Gastrocnemius medialis (tissue), 4 donors: ENCODE results near the gene IQCC. TPM values are rescaled to one million over a fixed set of nuclear protein-coding genes. Genes with fewer than 3 reads are reported as not detected.
A peak's percentile ranks its signal among the peaks of the same experiment; 100 is the strongest.

ENCODE experiments used
- ATAC-seq, 2 donors: fragments of 150-250 bp; one replicate each; pipeline ENCODE4 v1.9.1; 2016
- DNase-seq, 2 donors: peaks; one replicate each; pipeline ENCODE4 v3.0.0-alpha.2; 2019
- H3K27ac ChIP-seq, 4 donors: fragments of 200-600 bp; sonication (generic); 1 replicate in 1 of 4; 2 replicates in 3 of 4; pipeline ENCODE4 v1.5.1; 2016 to 2018; ENCODE audit warnings: mild to moderate bottlenecking in 2 of 4, moderate library complexity in 1 of 4
- H3K27me3 ChIP-seq, 3 donors: fragments of 200-600 bp; sonication (generic) in 2 of 3; 1 replicate in 1 of 3; 2 replicates in 2 of 3; pipeline versions ENCODE4 v1.5.1 to v1.6.0; 2016 to 2019; ENCODE audit warnings: mild to moderate bottlenecking in 1 of 3, moderate library complexity in 1 of 3
- H3K36me3 ChIP-seq, 2 donors: fragments of 200-600 bp; sonication (generic) in 1 of 2; one replicate each; pipeline ENCODE4 v1.5.1; 2017 to 2018
- H3K4me1 ChIP-seq, 2 donors: fragments of 200-600 bp; sonication (generic) in 1 of 2; one replicate each; pipeline ENCODE4 v1.5.1; 2016 to 2017; ENCODE audit warnings: mild to moderate bottlenecking in 2 of 2
- H3K4me3 ChIP-seq, 4 donors: fragments of 200-600 bp; sonication (generic) in 3 of 4; 1 replicate in 1 of 4; 2 replicates in 3 of 4; pipeline ENCODE4 v1.5.1; 2016 to 2019; ENCODE audit warnings: mild to moderate bottlenecking in 2 of 4
- H3K9me3 ChIP-seq, 3 donors: fragments of 200-600 bp; sonication (generic) in 2 of 3; 1 replicate in 1 of 3; 2 replicates in 2 of 3; pipeline ENCODE4 v1.5.1; 2016 to 2019
- POLR2A ChIP-seq, 2 donors: fragments of 450-650 bp; IDR thresholded peaks; one replicate each; pipeline ENCODE4 v1.6.1; 2017; ENCODE audit warnings: antibody characterized with exemption in 2 of 2, mild to moderate bottlenecking in 2 of 2, moderate library complexity in 2 of 2
- in situ Hi-C, 4 donors: fragments of 200-750 bp; cut with MboI; loops; one replicate each; pipeline versions ENCODE4 v1.15.0 to v1.8.0; 2017; ENCODE audit warnings: low sequenced_read_pairs in 4 of 4
- intact Hi-C: fragments of 100-400 bp; cut with DNase I; formaldehyde crosslinking; loops from one replicate; pipeline ENCODE4 v1.15.1; 2023; ENCODE audit warnings: low total_unique reads
- total RNA-seq, 4 donors: library from RNA; depleted of rRNA; stranded (reverse); fragments of >200 nt; gene quantifications; one replicate each; pipeline versions ENCODE4 v1.1.0 to v1.2.3, GENCODE V29; 2016
- TF ChIP-seq, protein P1 (sequence below), 5 experiments: fragments of 450-650 bp in 3 of 5; fragments of 200-600 bp in 2 of 5; sonication (generic) in 2 of 5; IDR thresholded peaks in 4 of 5; conservative IDR thresholded peaks in 1 of 5; 1 replicate in 4 of 5; 2 replicates in 1 of 5; pipeline ENCODE4 v1.5.1; 2016 to 2019; ENCODE audit warnings: antibody characterized with exemption in 5 of 5, mild to moderate bottlenecking in 3 of 5, moderate library complexity in 3 of 5

IQCC gene
- total RNA-seq, 4 donors from 2014 or later, result 0.49 to 0.93 (median 0.83) TPM

DNA sequence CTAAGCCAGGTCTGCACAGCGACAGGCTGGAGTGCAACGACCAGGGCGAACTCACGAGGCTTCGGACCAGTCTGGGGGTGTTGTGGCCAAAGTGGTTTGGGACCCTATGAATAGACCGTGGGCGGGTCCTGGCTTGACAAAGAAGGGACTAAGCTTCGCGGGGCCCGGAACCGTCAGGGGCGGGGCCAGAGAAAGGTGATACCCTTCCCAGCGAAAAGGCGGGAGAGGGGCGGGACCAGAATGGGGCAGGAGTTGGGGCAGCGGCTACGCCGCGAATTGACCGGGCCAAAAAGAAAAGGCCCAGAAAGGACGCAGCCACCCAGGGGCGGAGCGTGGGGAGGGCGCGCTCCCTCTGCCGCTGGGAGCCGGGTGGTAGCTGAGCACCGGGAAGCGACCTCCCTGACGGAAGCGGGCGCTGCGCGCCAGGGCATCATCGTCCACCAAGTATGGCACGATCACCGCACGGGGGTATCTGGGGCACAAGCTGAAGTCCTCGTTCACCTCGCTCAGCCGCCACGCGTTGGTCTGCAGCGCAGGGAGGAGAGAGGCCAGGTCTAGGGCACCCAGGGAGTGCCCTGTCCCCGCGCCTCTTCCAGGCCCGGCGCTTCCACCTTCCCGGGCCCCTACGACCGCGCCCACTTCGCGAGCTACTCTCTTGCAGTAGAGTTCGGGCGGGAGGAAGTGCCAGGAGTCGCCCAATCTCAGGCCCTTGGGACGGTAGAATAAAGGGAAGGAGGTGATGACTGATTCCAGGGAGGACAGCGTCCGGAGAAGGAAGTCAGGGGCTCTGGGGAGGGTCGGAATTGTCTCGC lies 34.9 kb downstream of the IQCC start:
- TF ChIP-seq, protein P1, sequence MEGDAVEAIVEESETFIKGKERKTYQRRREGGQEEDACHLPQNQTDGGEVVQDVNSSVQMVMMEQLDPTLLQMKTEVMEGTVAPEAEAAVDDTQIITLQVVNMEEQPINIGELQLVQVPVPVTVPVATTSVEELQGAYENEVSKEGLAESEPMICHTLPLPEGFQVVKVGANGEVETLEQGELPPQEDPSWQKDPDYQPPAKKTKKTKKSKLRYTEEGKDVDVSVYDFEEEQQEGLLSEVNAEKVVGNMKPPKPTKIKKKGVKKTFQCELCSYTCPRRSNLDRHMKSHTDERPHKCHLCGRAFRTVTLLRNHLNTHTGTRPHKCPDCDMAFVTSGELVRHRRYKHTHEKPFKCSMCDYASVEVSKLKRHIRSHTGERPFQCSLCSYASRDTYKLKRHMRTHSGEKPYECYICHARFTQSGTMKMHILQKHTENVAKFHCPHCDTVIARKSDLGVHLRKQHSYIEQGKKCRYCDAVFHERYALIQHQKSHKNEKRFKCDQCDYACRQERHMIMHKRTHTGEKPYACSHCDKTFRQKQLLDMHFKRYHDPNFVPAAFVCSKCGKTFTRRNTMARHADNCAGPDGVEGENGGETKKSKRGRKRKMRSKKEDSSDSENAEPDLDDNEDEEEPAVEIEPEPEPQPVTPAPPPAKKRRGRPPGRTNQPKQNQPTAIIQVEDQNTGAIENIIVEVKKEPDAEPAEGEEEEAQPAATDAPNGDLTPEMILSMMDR (IDR thresholded peaks at IDR 0.05 in 4 of 5, conservative IDR thresholded peaks at IDR 0.05 in 1 of 5), result peak in 2 of 5 experiments; percentile 24 to 35
- peak; percentile 48 to 54 for TF ChIP-seq POLR2A (IDR thresholded peaks at IDR 0.05)
- Histone ChIP-seq H3K4me1 (peaks cover 10 to 13% of the 10 kb centered on the region in 2 donors), H3K36me3 (no peaks in the 10 kb centered on the region), H3K9me3 (no peaks in the 10 kb centered on the region), H3K27me3 (no peaks in the 10 kb centered on the region), H3K27ac (peak overlapping the region; percentile 59 to 74 (median 71)), H3K4me3 (peak overlapping the region; percentile 62 to 74 (median 64))
- peak in 1 of 2 donors; percentile 39 for DNase-seq
- in situ Hi-C loops (no loop called here), intact Hi-C loops (loop anchor here (2.0 to 5.0 kb wide), 4 partner anchors 18 to 168 kb away; partner anchors contain the start of genes EIF3I, HDAC1, KPNA6 and TMEM234)
- ATAC-seq, result peak; percentile 36 to 45

DNA sequence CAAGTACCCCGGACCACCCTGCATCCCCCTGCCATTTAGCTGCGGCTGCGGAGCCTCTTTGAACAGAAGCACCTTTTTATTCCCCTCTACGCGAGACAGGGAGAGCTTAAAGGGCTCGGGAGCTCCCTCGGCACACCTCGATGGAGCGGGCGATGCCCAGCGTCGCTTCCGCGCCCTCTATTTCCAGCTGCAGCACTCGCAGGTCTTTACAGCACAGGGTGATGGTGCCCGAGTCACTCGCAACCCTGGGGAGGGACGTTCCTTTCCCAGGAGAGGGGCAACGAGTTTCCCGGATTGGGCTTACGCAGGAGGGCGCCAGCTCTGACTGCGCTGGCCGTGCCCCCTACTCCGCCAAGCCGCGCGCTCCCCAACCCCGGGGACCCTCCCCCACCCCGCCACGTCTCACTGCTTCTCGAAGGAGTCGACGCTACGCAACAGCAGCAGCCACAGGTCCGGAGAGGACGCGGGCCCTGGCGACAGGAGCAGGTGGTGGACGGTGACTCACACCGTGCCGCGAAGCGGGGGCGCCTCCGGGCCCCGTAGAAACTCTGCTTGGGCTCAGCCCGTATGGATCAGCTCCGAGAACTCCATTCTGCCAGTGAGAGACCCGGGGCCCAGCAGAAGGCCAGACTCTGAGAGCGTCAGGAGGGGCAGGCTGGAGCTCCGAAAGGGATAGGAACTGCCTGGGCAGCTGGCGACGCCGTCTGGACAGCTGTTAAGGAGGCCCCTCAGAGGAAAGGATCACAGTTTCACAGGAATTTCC lies 35.7 kb downstream of the IQCC start:
- intact Hi-C loops (loop anchor here (2.0 to 5.0 kb wide), 4 partner anchors 18 to 168 kb away; partner anchors contain the start of genes EIF3I, HDAC1, KPNA6 and TMEM234), in situ Hi-C loops (no loop called here)
- Histone ChIP-seq H3K36me3 (no peaks in the 10 kb centered on the region), H3K4me1 (peaks cover 11 to 20% of the 10 kb centered on the region in 2 donors), H3K27me3 (no peaks in the 10 kb centered on the region), H3K27ac (peak overlapping the region; percentile 59 to 74 (median 71)), H3K4me3 (peak overlapping the region; percentile 62 to 74 (median 64)), H3K9me3 (no peaks in the 10 kb centered on the region)
- ATAC-seq, result peak; percentile 82
- DNase-seq, result peak in 1 of 2 donors; percentile 64
- TF ChIP-seq POLR2A (IDR thresholded peaks at IDR 0.05), result peak; percentile 21 to 32
- TF ChIP-seq, protein P1 (IDR thresholded peaks at IDR 0.05 in 4 of 5, conservative IDR thresholded peaks at IDR 0.05 in 1 of 5), result no peak

DNA sequence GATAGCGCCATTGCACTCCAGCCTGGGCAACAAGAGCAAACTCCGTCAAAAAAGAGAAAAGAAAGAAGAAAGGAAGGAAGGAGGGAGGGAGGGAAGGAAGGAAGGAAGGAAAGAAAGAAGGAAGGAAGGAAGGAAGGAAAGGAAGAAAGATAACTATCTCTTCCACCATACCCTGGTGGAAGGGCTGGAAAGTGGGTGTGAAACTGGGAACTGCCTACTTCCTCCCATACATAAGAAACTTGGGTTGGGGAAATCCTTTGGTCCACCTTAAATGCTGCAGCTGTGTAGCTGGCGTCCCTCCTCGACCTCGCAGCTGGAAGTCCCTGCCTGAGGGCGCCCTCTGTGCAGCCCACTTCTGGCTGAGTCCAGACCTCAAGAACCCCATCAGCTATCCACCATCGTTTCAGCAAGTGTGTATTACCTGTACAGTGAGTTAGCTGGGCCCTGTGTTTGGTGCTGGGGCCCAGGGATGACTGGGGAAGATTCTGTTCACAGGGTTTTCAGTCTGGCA lies 36.9 kb downstream of the IQCC start:
- no peaks in the 10 kb centered on the region for H3K27me3 ChIP-seq
- DNase-seq, result no peak
- ATAC-seq, result no peak
- peaks cover 23 to 27% of the 10 kb centered on the region in 2 donors for H3K4me1 ChIP-seq
- no peak for TF ChIP-seq POLR2A (IDR thresholded peaks at IDR 0.05)
- TF ChIP-seq, protein P1 (IDR thresholded peaks at IDR 0.05 in 4 of 5, conservative IDR thresholded peaks at IDR 0.05 in 1 of 5), result no peak
- in situ Hi-C loops (no loop called here), intact Hi-C loops (loop anchor here (5.0 kb wide), 2 partner anchors 50 to 135 kb away; partner anchors contain the start of genes HDAC1 and KPNA6)
- no peak overlapping the region for H3K4me3 ChIP-seq
- no peaks in the 10 kb centered on the region for H3K9me3 ChIP-seq
- no peaks in the 10 kb centered on the region for H3K36me3 ChIP-seq
- H3K27ac ChIP-seq, result peak overlapping the region in 3 of 4 donors; percentile 71 to 74 (median 71)

DNA sequence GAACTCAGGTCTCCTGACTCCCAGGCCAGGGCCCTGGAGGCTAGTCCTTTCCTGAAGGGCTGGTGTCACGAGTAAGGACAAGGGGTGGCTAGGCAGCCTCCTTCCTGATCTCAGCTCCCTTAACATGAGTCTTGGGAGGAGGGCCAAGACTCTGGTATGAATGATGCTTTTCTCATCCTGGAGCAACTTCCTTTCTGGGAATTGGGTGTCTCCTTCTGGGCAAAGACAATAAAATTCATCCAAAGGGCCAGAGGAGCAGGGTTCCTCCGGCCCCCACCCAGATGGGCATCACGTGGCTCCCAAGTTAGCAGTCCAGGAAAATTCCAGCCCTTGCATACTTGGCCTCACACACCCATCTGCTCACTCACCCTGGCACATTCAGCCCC lies 41.4 kb downstream of the IQCC start, which contains the start of gene FAM167B:
Gene FAM167B (plus strand): TSS at position 335 of the 386 bp plus-strand sequence. CDS start 200 bp downstream, outside the sequence.
- H3K4me3 ChIP-seq, result peak within 1 kb of the TSS in 1 of 4 donors; percentile 3
- peak in 1 of 2 donors; percentile 16 for DNase-seq
- TF ChIP-seq, protein P1 (IDR thresholded peaks at IDR 0.05 in 4 of 5, conservative IDR thresholded peaks at IDR 0.05 in 1 of 5), result no peak
- no peak for TF ChIP-seq POLR2A (IDR thresholded peaks at IDR 0.05)

More for the DNA sequence above, 41.4 kb downstream of the IQCC start, which contains the start of gene FAM167B:
- Histone ChIP-seq H3K27ac (peak within 1 kb of the TSS; percentile 64 to 76 (median 70)), H3K27me3 (no peaks in the 10 kb centered on the region), H3K9me3 (no peaks in the 10 kb centered on the region), H3K4me1 (peaks cover 21 to 45% of the 10 kb centered on the region in 2 donors), H3K36me3 (no peaks in the 10 kb centered on the region)
- peak; percentile 31 to 50 for ATAC-seq
- intact Hi-C loops, result no loop called here
- in situ Hi-C loops, result no loop called here
